Measurements from ENCODE around the gene EI24. TPM values are rescaled to one million over a fixed set of nuclear protein-coding genes. Genes with fewer than 3 reads are reported as not detected.
A peak's percentile ranks its signal among the peaks of the same experiment; 100 is the strongest.

Gene EI24
- total and polyA plus RNA-seq, 9 of the 15 experiments (the other 6 are each of a cell fraction or from before 2014, with no cell fraction given): 50.4 to 260 (median 168) TPM

GRCh38 chr11:125592305-125593113 is 23.2 kb downstream of the EI24 start, which contains the start of gene STT3A (continued):
- no peak for TF ChIP-seq ZBTB2 (IDR thresholded peaks at IDR 0.05)
- TF ChIP-seq PTRF (tag; IDR thresholded peaks at IDR 0.05): no peak
- TF ChIP-seq TRIM25 (IDR thresholded peaks at IDR 0.05; ENCODE audit: borderline replicate concordance): no peak
- no peak for TF ChIP-seq CSDE1 (IDR thresholded peaks at IDR 0.05)
- TF ChIP-seq MLLT1 (IDR thresholded peaks at IDR 0.05): peak; percentile 60 to 95
- no peak for TF ChIP-seq CEBPB (tag; IDR thresholded peaks at IDR 0.05)
- TF ChIP-seq TRIM24 (IDR thresholded peaks at IDR 0.05): peak in 1 of 2 experiments; percentile 42; a peak in 1 of 4 replicates
- peak; percentile 97 for TF ChIP-seq ZBTB5 (IDR thresholded peaks at IDR 0.05)
- TF ChIP-seq MED1 (CRISPR knock-in tag; IDR thresholded peaks at IDR 0.05; ENCODE audit: borderline replicate concordance): no peak
- no peak for TF ChIP-seq BDP1 (IDR thresholded peaks at IDR 0.05; ENCODE audit: insufficient read depth, insufficient read length)
- TF ChIP-seq ELF4 (CRISPR knock-in tag; IDR thresholded peaks at IDR 0.05): no peak; the same call in 1 of the 2 replicates
- TF ChIP-seq SMARCA5 (IDR thresholded peaks at IDR 0.05): no peak
- peak; percentile 86 for TF ChIP-seq NFYB (IDR thresholded peaks at IDR 0.05; ENCODE audit: extremely low read depth, insufficient read length)
- no peak for TF ChIP-seq CHD4 (IDR thresholded peaks at IDR 0.05; ENCODE audit: insufficient read depth, insufficient replicate concordance, low read depth, low read length, poor library complexity, severe bottlenecking)
- no peak for TF ChIP-seq DACH1 (IDR thresholded peaks at IDR 0.05; ENCODE audit: partially characterized antibody)
- TF ChIP-seq ZNF282 (CRISPR knock-in tag; IDR thresholded peaks at IDR 0.05): no peak
- TF ChIP-seq MEIS2 (IDR thresholded peaks at IDR 0.05; ENCODE audit: partially characterized antibody): peak; percentile 82
- TF ChIP-seq NEUROD1 (IDR thresholded peaks at IDR 0.05; ENCODE audit: borderline replicate concordance, low read depth, low read length, partially characterized antibody): peak; percentile 99
- no peak; the same call in 1 of the 2 replicates for TF ChIP-seq GABPB1 (CRISPR knock-in tag; IDR thresholded peaks at IDR 0.05)
- no peak for TF ChIP-seq MCM5 (IDR thresholded peaks at IDR 0.05; ENCODE audit: low read depth)
- peak; percentile 91 for TF ChIP-seq MYC (IDR thresholded peaks at IDR 0.05; ENCODE audit: low read depth, low read length)
- no peak for TF ChIP-seq MYC (CRISPR knock-in tag; IDR thresholded peaks at IDR 0.05; ENCODE audit: borderline replicate concordance, low read depth)
- peak; percentile 88 for TF ChIP-seq C11orf30 (IDR thresholded peaks at IDR 0.05; ENCODE audit: low read depth)
